GM23248 (cell line): ENCODE results near the gene RAD51B. TPM values are rescaled to one million over a fixed set of nuclear protein-coding genes. Genes with fewer than 3 reads are reported as not detected.

Experiments used
- DNase-seq: peaks from one replicate; pipeline ENCODE4 v3.0.0-alpha.2; 2015
- H2AFZ ChIP-seq: fragments of 200-600 bp; sonication (generic); 2 replicates; pipeline ENCODE4 v1.6.1; 2016; ENCODE audit warnings: antibody characterized with exemption
- H3F3A ChIP-seq: fragments of 200-600 bp; sonication (generic); 2 replicates; pipeline ENCODE4 v1.6.1; 2016; ENCODE audit warnings: mild to moderate bottlenecking, antibody characterized with exemption, mixed run types; ENCODE audit not compliant: insufficient read depth
- H3K27ac ChIP-seq: fragments of 200-600 bp; sonication (generic); 2 replicates; pipeline ENCODE4 v1.5.1; 2016; ENCODE audit warnings: mild to moderate bottlenecking
- H3K27me3 ChIP-seq: fragments of 200-600 bp; sonication (generic); replicated peaks from 2 replicates; pipeline ENCODE4 v1.6.1; 2016; ENCODE audit warnings: mild to moderate bottlenecking; ENCODE audit not compliant: insufficient read depth
- H3K36me3 ChIP-seq: fragments of 200-600 bp; sonication (generic); 2 replicates; pipeline ENCODE4 v1.6.1; 2016; ENCODE audit warnings: low read depth, mild to moderate bottlenecking
- H3K4me1 ChIP-seq: fragments of 200-600 bp; sonication (generic); 2 replicates; pipeline ENCODE4 v1.6.1; 2016; ENCODE audit warnings: mild to moderate bottlenecking; ENCODE audit not compliant: insufficient read depth
- H3K4me2 ChIP-seq: fragments of 200-600 bp; sonication (generic); one replicate; pipeline ENCODE4 v1.6.1; 2016; ENCODE audit warnings: mild to moderate bottlenecking; ENCODE audit not compliant: unreplicated experiment
- H3K4me3 ChIP-seq: fragments of 200-600 bp; sonication (generic); 2 replicates; pipeline ENCODE4 v1.5.1; 2016; ENCODE audit warnings: mild to moderate bottlenecking
- H3K79me2 ChIP-seq: fragments of 200-600 bp; sonication (generic); 2 replicates; pipeline ENCODE4 v1.6.1; 2016; ENCODE audit warnings: mild to moderate bottlenecking; ENCODE audit not compliant: insufficient read depth
- H3K9ac ChIP-seq: fragments of 200-600 bp; sonication (generic); 2 replicates; pipeline ENCODE4 v1.6.1; 2016; ENCODE audit warnings: mild to moderate bottlenecking
- H3K9me2 ChIP-seq: fragments of 200-600 bp; sonication (generic); 2 replicates; pipeline ENCODE4 v1.6.1; 2016; ENCODE audit warnings: mixed run types, mild to moderate bottlenecking, moderate library complexity; ENCODE audit not compliant: insufficient read depth
- H3K9me3 ChIP-seq: fragments of 200-600 bp; sonication (generic); one replicate; pipeline ENCODE4 v1.6.1; 2017; ENCODE audit warnings: low read depth
- H4K20me1 ChIP-seq: fragments of 200-600 bp; sonication (generic); 2 replicates; pipeline ENCODE4 v1.6.0; 2016; ENCODE audit not compliant: insufficient read depth
- EZH2 ChIP-seq: fragments of 200-600 bp; sonication (generic); IDR thresholded peaks from 2 replicates; pipeline ENCODE4 v1.6.1; 2018; ENCODE audit warnings: antibody characterized with exemption, mild to moderate bottlenecking; ENCODE audit not compliant: insufficient read depth, poor library complexity, severe bottlenecking
- EZH2phosphoT487 ChIP-seq: fragments of 200-600 bp; sonication (generic); IDR thresholded peaks from 2 replicates; pipeline ENCODE4 v1.6.1; 2018; ENCODE audit warnings: antibody characterized with exemption, moderate library complexity, mild to moderate bottlenecking, low read depth; ENCODE audit not compliant: insufficient read depth
- WGBS, 2 experiments: methylation state at CpG; one replicate each; pipeline ENCODE4 v1.1.6; 2015 to 2017; ENCODE audit warnings: low lambda C conversion rate in 2 of 2, low coverage in 1 of 2; ENCODE audit errors: missing lambda C conversion rate in 2 of 2; 5-methylcytosine and 5-hydroxymethylcytosine counted together
- in situ Hi-C: fragments of 300-500 bp; cut with MboI; formaldehyde crosslinking; loops from 2 replicates; pipeline ENCODE4 v1.15.0; 2020
- polyA plus RNA-seq: library from polyadenylated mRNA; unstranded; fragments of >200 nt; fragmentation: Nextera tagmentation; extraction: Ambion mirVana; gene quantifications from 2 replicates; pipeline ENCODE4 v1.2.1, GENCODE V29; 2016
- total RNA-seq: library from RNA; depleted of rRNA; stranded (reverse); fragments of >200 nt; shearing (Covaris generic); gene quantifications from 2 replicates; pipeline ENCODE4 v1.2.3, GENCODE V29; 2014

Gene RAD51B
- total and polyA plus RNA-seq, 2 experiments from 2014 or later = 4.0 to 8.8 TPM

GRCh38 chr14:68367536-68367935, 548.0 kb downstream of the RAD51B start:
- no peaks in the 10 kb centered on the region for H3K27me3 ChIP-seq
- H3K4me1 ChIP-seq = peaks cover 17% of the 10 kb centered on the region
- peaks cover 16% of the 10 kb centered on the region for H3F3A ChIP-seq
- no peak overlapping the region for H2AFZ ChIP-seq
- 70 to 82% methylated on average over 5 of the region's 5 CpGs for WGBS, 2 experiments
- no peak overlapping the region for H3K4me2 ChIP-seq
- in situ Hi-C loops = no loop called here
- no peaks in the 10 kb centered on the region for H3K36me3 ChIP-seq
- TF ChIP-seq EZH2phosphoT487 (no peak), EZH2 (no peak)
- H3K4me3 ChIP-seq = no peak overlapping the region
- no peak for DNase-seq
- no peaks in the 10 kb centered on the region for H3K9me3 ChIP-seq
- no peaks in the 10 kb centered on the region for H4K20me1 ChIP-seq
- H3K27ac ChIP-seq = no peak overlapping the region
- no peak overlapping the region for H3K9ac ChIP-seq
- no peaks in the 10 kb centered on the region for H3K9me2 ChIP-seq
- H3K79me2 ChIP-seq = no peaks in the 10 kb centered on the region

GRCh38 chr14:68368850-68369249, 549.3 kb downstream of the RAD51B start:
- Histone ChIP-seq H3K27me3 (no peaks in the 10 kb centered on the region), H3K4me1 (peaks cover 17% of the 10 kb centered on the region), H3F3A (peaks cover 16% of the 10 kb centered on the region), H3K27ac (no peak overlapping the region), H3K79me2 (no peaks in the 10 kb centered on the region), H3K36me3 (no peaks in the 10 kb centered on the region), H3K9ac (no peak overlapping the region), H3K9me2 (no peaks in the 10 kb centered on the region), H3K9me3 (no peaks in the 10 kb centered on the region), H3K4me3 (no peak overlapping the region), H2AFZ (no peak overlapping the region), H3K4me2 (no peak overlapping the region), H4K20me1 (no peaks in the 10 kb centered on the region)
- DNase-seq = no peak
- in situ Hi-C loops = no loop called here
- TF ChIP-seq EZH2 (no peak), EZH2phosphoT487 (no peak)
- 91 to 97% methylated on average over 3 of the region's 3 CpGs for WGBS, 2 experiments

GRCh38 chr14:68369281-68370056, 549.9 kb downstream of the RAD51B start:
- TF ChIP-seq EZH2phosphoT487 = no peak
- TF ChIP-seq EZH2 = no peak

GRCh38 chr14:68370057-68370360, 550.4 kb downstream of the RAD51B start:
- peaks cover 12% of the 10 kb centered on the region for H3F3A ChIP-seq
- no peaks in the 10 kb centered on the region for H3K79me2 ChIP-seq
- no peak overlapping the region for H3K9ac ChIP-seq
- H3K4me1 ChIP-seq = peaks cover 12% of the 10 kb centered on the region
- in situ Hi-C loops = no loop called here
- H3K4me2 ChIP-seq = no peak overlapping the region
- H3K9me2 ChIP-seq = no peaks in the 10 kb centered on the region
- no peaks in the 10 kb centered on the region for H3K27me3 ChIP-seq
- H3K36me3 ChIP-seq = no peaks in the 10 kb centered on the region
- H3K4me3 ChIP-seq = no peak overlapping the region
- H2AFZ ChIP-seq = no peak overlapping the region
- no peaks in the 10 kb centered on the region for H3K9me3 ChIP-seq
- no peaks in the 10 kb centered on the region for H4K20me1 ChIP-seq
- no peak overlapping the region for H3K27ac ChIP-seq
- no peak for TF ChIP-seq EZH2
- TF ChIP-seq EZH2phosphoT487 = no peak
- no peak for DNase-seq

More at GRCh38 chr14:68369281-68370056, 549.9 kb downstream of the RAD51B start:
- no peaks in the 10 kb centered on the region for H3K9me2 ChIP-seq
- no peaks in the 10 kb centered on the region for H3K27me3 ChIP-seq
- H3K4me2 ChIP-seq = no peak overlapping the region
- no peak for DNase-seq
- in situ Hi-C loops = no loop called here
- H3K9me3 ChIP-seq = no peaks in the 10 kb centered on the region
- no peaks in the 10 kb centered on the region for H3K36me3 ChIP-seq
- no peaks in the 10 kb centered on the region for H3K79me2 ChIP-seq
- H3K27ac ChIP-seq = no peak overlapping the region
- WGBS, 2 experiments = 84 to 88% methylated on average over 6 of the region's 6 CpGs
- H4K20me1 ChIP-seq = no peaks in the 10 kb centered on the region
- H3K4me3 ChIP-seq = no peak overlapping the region
- H3K4me1 ChIP-seq = peaks cover 17% of the 10 kb centered on the region
- H2AFZ ChIP-seq = no peak overlapping the region
- no peak overlapping the region for H3K9ac ChIP-seq
- H3F3A ChIP-seq = peaks cover 15% of the 10 kb centered on the region
